Esophagus squamous epithelium (tissue), 5 donors: ENCODE measurements around the gene C5orf15. TPM values are rescaled to one million over a fixed set of nuclear protein-coding genes. Genes with fewer than 3 reads are reported as not detected.
"Not testable (repeated sequence)": the region's sequence is repeated elsewhere in the genome, so short reads cannot be mapped to it uniquely, and the experiment has no call there.

ENCODE experiments used
- DNase-seq: peaks from one replicate; lab custom pipeline; 2025; lab: John Stamatoyannopoulos, UW
- H3K27ac ChIP-seq, 4 donors: fragments of 200-600 bp; sonication (generic); one replicate each; pipeline ENCODE4 v1.5.1; 2016 to 2019; ENCODE audit warnings: mild to moderate bottlenecking in 1 of 4
- H3K27me3 ChIP-seq, 4 donors: fragments of 200-600 bp; sonication (generic); 1 replicate in 3 of 4; 2 replicates in 1 of 4; pipeline versions ENCODE4 v1.5.1 to v1.6.0; 2017 to 2021; ENCODE audit warnings: antibody characterized with exemption in 1 of 4
- H3K36me3 ChIP-seq, 3 donors: fragments of 200-600 bp; sonication (generic); one replicate each; pipeline ENCODE4 v1.5.1; 2016 to 2019
- H3K4me1 ChIP-seq, 3 donors: fragments of 200-600 bp; sonication (generic); one replicate each; pipeline ENCODE4 v1.5.1; 2017 to 2019
- H3K4me3 ChIP-seq, 4 donors: fragments of 200-600 bp; sonication (generic); 1 replicate in 3 of 4; 2 replicates in 1 of 4; pipeline ENCODE4 v1.5.1; 2016 to 2019; ENCODE audit warnings: mild to moderate bottlenecking in 2 of 4, moderate library complexity in 1 of 4
- H3K9me3 ChIP-seq, 3 donors: fragments of 200-600 bp; sonication (generic); one replicate each; pipeline ENCODE4 v1.5.1; 2016 to 2019
- CTCF ChIP-seq, 6 experiments: fragments of 450-650 bp in 4 of 6; fragments of 200-600 bp in 2 of 6; sonication (generic) in 2 of 6; IDR thresholded peaks; one replicate each; pipeline ENCODE4 v1.5.1; 2016 to 2019; ENCODE audit warnings: antibody characterized with exemption in 6 of 6, mild to moderate bottlenecking in 4 of 6, moderate library complexity in 4 of 6
- POLR2A ChIP-seq, 4 donors: fragments of 450-650 bp; IDR thresholded peaks; one replicate each; pipeline ENCODE4 v1.6.1; 2017; ENCODE audit warnings: antibody characterized with exemption in 4 of 4, mild to moderate bottlenecking in 4 of 4, moderate library complexity in 3 of 4
- WGBS, 2 donors: methylation state at CpG; one replicate each; pipeline ENCODE4 v1.1.5; 2018; 5-methylcytosine and 5-hydroxymethylcytosine counted together
- intact Hi-C: fragments of 100-400 bp; cut with DNase I; formaldehyde crosslinking; loops from one replicate; pipeline ENCODE4 v1.15.0; 2022
- total RNA-seq, 4 donors: library from RNA; depleted of rRNA; stranded (reverse); fragments of >200 nt; gene quantifications; one replicate each; pipeline ENCODE4 v1.1.0, GENCODE V29; 2016
- donor health status: DM: yes; HTN: yes; CAD: no.

C5orf15 gene
- total RNA-seq, 4 donors from 2014 or later: 16.5 to 38.0 (median 22.0) TPM

GRCh38 chr5:133977858-133978257, 9.4 kb upstream of the C5orf15 start:
- Histone ChIP-seq H3K36me3 (peaks cover 18 to 98% (median 45%) of the 10 kb centered on the region in 3 donors), H3K4me1 (peaks cover 0 to 23% (median 10%) of the 10 kb centered on the region in 3 donors), H3K27me3 (no peaks in the 10 kb centered on the region), H3K9me3 (no peaks in the 10 kb centered on the region), H3K27ac (peak overlapping the region in 2 of 4 donors; percentile 1 to 44), H3K4me3 (no peak overlapping the region)
- TF ChIP-seq POLR2A (IDR thresholded peaks at IDR 0.05) (no peak), CTCF (IDR thresholded peaks at IDR 0.05) (no peak)
- DNase-seq: no peak
- intact Hi-C loops: no loop called here
- 0 to 36% methylated on average over 1 of the region's 1 CpG for WGBS, 2 donors

GRCh38 chr5:133977161-133977787, 8.8 kb upstream of the C5orf15 start:
- Histone ChIP-seq H3K27me3 (no peaks in the 10 kb centered on the region), H3K4me1 (peaks cover 0 to 23% (median 10%) of the 10 kb centered on the region in 3 donors), H3K9me3 (no peaks in the 10 kb centered on the region), H3K4me3 (no peak overlapping the region), H3K27ac (peak overlapping the region in 3 of 4 donors; percentile 25 to 51 (median 44)), H3K36me3 (peaks cover 18 to 98% (median 45%) of the 10 kb centered on the region in 3 donors)
- intact Hi-C loops: no loop called here
- 24 to 31% methylated on average over 2 to 5 of the region's 5 CpGs for WGBS, 2 donors
- TF ChIP-seq CTCF (IDR thresholded peaks at IDR 0.05) (no peak), POLR2A (IDR thresholded peaks at IDR 0.05) (no peak)
- DNase-seq: no peak

GRCh38 chr5:133975546-133975945, 7.1 kb upstream of the C5orf15 start:
- H3K27ac ChIP-seq, DNase-seq, H3K9me3 ChIP-seq, H3K4me3 ChIP-seq, H3K27me3 ChIP-seq, intact Hi-C loops: not testable (repeated sequence)
- Histone ChIP-seq H3K36me3 (peaks cover 18 to 98% (median 45%) of the 10 kb centered on the region in 3 donors), H3K4me1 (peaks cover 0 to 23% (median 10%) of the 10 kb centered on the region in 3 donors)
- WGBS, 2 donors: 87 to 98% methylated on average over 7 to 15 of the region's 16 CpGs

- H3K4me3 ChIP-seq: no peak overlapping the region
- peaks cover 18 to 86% (median 44%) of the 10 kb centered on the region in 3 donors for H3K36me3 ChIP-seq
- no peak overlapping the region for H3K27ac ChIP-seq
- no peaks in the 10 kb centered on the region for H3K27me3 ChIP-seq
- 76 to 83% methylated on average over 6 of the region's 6 CpGs for WGBS, 2 donors
- H3K9me3 ChIP-seq: no peaks in the 10 kb centered on the region
- peaks cover 0 to 32% (median 14%) of the 10 kb centered on the region in 3 donors for H3K4me1 ChIP-seq
- intact Hi-C loops: no loop called here
- DNase-seq: no peak
- TF ChIP-seq POLR2A (IDR thresholded peaks at IDR 0.05) (no peak), CTCF (IDR thresholded peaks at IDR 0.05) (no peak)
Observed at GRCh38 chr5:133974142-133974541, 5.7 kb upstream of the C5orf15 start.

GRCh38 chr5:133970325-133970909, 2.0 kb upstream of the C5orf15 start:
- peak overlapping the region in 2 of 4 donors; percentile 6 to 93 for H3K27ac ChIP-seq
- peaks cover 11 to 36% (median 13%) of the 10 kb centered on the region in 3 donors for H3K4me1 ChIP-seq
- H3K9me3 ChIP-seq: no peaks in the 10 kb centered on the region
- TF ChIP-seq POLR2A (IDR thresholded peaks at IDR 0.05): no peak
- DNase-seq: no peak
- WGBS, 2 donors: 79 to 82% methylated on average over 2 of the region's 2 CpGs
- no peaks in the 10 kb centered on the region for H3K27me3 ChIP-seq
- intact Hi-C loops: no loop called here
- H3K36me3 ChIP-seq: peaks cover 12 to 54% (median 17%) of the 10 kb centered on the region in 3 donors
- H3K4me3 ChIP-seq: no peak overlapping the region

- Histone ChIP-seq H3K9me3 (no peaks in the 10 kb centered on the region), H3K4me1 (peaks cover 11 to 36% (median 13%) of the 10 kb centered on the region in 3 donors), H3K36me3 (peaks cover 5 to 48% (median 11%) of the 10 kb centered on the region in 3 donors), H3K4me3 (no peak overlapping the region), H3K27me3 (no peaks in the 10 kb centered on the region), H3K27ac (peak overlapping the region in 3 of 4 donors; percentile 5 to 93 (median 6))
- intact Hi-C loops: no loop called here
- no peak for TF ChIP-seq POLR2A (IDR thresholded peaks at IDR 0.05)
- no peak for TF ChIP-seq CTCF (IDR thresholded peaks at IDR 0.05)
- WGBS, 2 donors: 81 to 85% methylated on average over 7 of the region's 7 CpGs
- no peak for DNase-seq
Observed at GRCh38 chr5:133969654-133970324, 1.4 kb upstream of the C5orf15 start.
